Motor neuron (in vitro differentiated cells): Measurements from ENCODE around the gene MACROD2. TPM values are rescaled to one million over a fixed set of nuclear protein-coding genes. Genes with fewer than 3 reads are reported as not detected.

Experiments
- ATAC-seq, 8 experiments: fragments of 200-7000 bp; cut with Tn5 transposase; replicated peaks in 6 of 8; 2 replicates each; pipeline ENCODE4 v1.8.0; 2021; ENCODE audit warnings: mild to moderate bottlenecking in 8 of 8, moderate library complexity in 8 of 8
- H3K27ac ChIP-seq, 2 donors: fragments of 250-450 bp; sonication (Bioruptor Pico); 2 replicates each; pipeline ENCODE4 v1.9.0; 2021; ENCODE audit warnings: antibody characterized with exemption in 2 of 2, mild to moderate bottlenecking in 2 of 2, moderate library complexity in 1 of 2
- H3K4me1 ChIP-seq, 2 donors: fragments of 250-450 bp; sonication (Bioruptor Pico); replicated peaks in 1 of 2; 2 replicates each; pipeline ENCODE4 v1.6.1; 2021; ENCODE audit warnings: antibody characterized with exemption in 2 of 2, mild to moderate bottlenecking in 2 of 2, moderate library complexity in 1 of 2
- H3K4me3 ChIP-seq, 5 donors: fragments of 250-450 bp; sonication (Bioruptor Pico); 2 replicates each; pipeline ENCODE4 v1.9.0; 2021; ENCODE audit warnings: antibody characterized with exemption in 5 of 5, mild to moderate bottlenecking in 5 of 5, moderate library complexity in 4 of 5
- WGBS, 10 experiments: fragments of 450-650 bp; shearing (Covaris generic); methylation state at CpG; one replicate each; pipeline ENCODE4 v1.0.0; 2022; 5-methylcytosine and 5-hydroxymethylcytosine counted together
- in situ Hi-C, 9 experiments: fragments of 400-800 bp; cut with MboI; loops; one replicate each; pipeline ENCODE4 v1.15.0; 2021; ENCODE audit warnings: low sequenced_read_pairs in 9 of 9, low pct_unique_long_range_greater_than_20kb in 2 of 9; ENCODE audit not compliant: unreplicated experiment in 9 of 9
- total RNA-seq, 8 experiments: library from RNA; unstranded; fragments of 300-600 nt; gene quantifications; 2 replicates each; pipeline versions ENCODE4 v1.2.3 to v1.2.4, GENCODE V29; 2022

Gene MACROD2
- total RNA-seq, 8 experiments from 2014 or later: 4.3 to 24.9 (median 10.4) TPM

- ATAC-seq: no peak
- Histone ChIP-seq H3K27ac (no peak overlapping the region), H3K4me1 (no peaks in the 10 kb centered on the region), H3K4me3 (no peak overlapping the region)
- in situ Hi-C loops: loop anchor here in 1 of 9 experiments (25.0 kb wide), 1 partner anchor 904 kb away; the partner anchor contains the start of gene FLRT3
Measured at GRCh38 chr20:15241681-15242080, 1246.4 kb downstream of the MACROD2 start.

GRCh38 chr20:15242773-15243172, 1247.5 kb downstream of the MACROD2 start:
- no peak overlapping the region for H3K4me3 ChIP-seq
- WGBS, 10 experiments: 0 to 100% (median 83%) methylated on average over 1 to 2 of the region's 3 CpGs; no CpG with 5 or more reads in 1 of the 10 experiments
- H3K4me1 ChIP-seq: no peaks in the 10 kb centered on the region
- in situ Hi-C loops: loop anchor here in 1 of 9 experiments (25.0 kb wide), 1 partner anchor 905 kb away; the partner anchor contains the start of gene FLRT3
- no peak for ATAC-seq
- H3K27ac ChIP-seq: no peak overlapping the region

DNA sequence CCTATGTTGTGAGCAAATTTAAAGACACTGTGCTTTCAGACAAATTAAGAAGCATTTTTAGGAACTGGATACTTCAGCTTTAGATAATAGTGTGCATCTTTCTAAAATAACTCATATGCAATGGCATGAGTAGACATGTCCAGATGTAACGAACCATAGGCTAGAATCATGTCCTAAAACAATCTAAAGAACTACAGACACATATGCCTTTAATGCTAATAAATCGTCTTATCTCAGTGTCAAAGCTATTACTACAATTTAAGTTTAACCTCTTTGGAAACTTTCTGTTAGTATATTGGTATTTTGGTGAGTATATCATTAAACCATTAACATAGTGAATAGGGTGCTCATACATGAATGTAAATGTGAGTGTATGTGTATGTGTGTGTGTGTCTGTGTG, 1250.6 kb downstream of the MACROD2 start:
- H3K4me3 ChIP-seq: no peak overlapping the region
- in situ Hi-C loops: loop anchor here in 1 of 9 experiments (25.0 kb wide), 1 partner anchor 909 kb away; the partner anchor contains the start of gene FLRT3
- no peaks in the 10 kb centered on the region for H3K4me1 ChIP-seq
- 17 to 100% (median 50%) methylated on average over 1 to 2 of the region's 2 CpGs; no CpG with 5 or more reads in 2 of the 10 experiments for WGBS, 10 experiments
- no peak for ATAC-seq
- no peak overlapping the region for H3K27ac ChIP-seq

DNA sequence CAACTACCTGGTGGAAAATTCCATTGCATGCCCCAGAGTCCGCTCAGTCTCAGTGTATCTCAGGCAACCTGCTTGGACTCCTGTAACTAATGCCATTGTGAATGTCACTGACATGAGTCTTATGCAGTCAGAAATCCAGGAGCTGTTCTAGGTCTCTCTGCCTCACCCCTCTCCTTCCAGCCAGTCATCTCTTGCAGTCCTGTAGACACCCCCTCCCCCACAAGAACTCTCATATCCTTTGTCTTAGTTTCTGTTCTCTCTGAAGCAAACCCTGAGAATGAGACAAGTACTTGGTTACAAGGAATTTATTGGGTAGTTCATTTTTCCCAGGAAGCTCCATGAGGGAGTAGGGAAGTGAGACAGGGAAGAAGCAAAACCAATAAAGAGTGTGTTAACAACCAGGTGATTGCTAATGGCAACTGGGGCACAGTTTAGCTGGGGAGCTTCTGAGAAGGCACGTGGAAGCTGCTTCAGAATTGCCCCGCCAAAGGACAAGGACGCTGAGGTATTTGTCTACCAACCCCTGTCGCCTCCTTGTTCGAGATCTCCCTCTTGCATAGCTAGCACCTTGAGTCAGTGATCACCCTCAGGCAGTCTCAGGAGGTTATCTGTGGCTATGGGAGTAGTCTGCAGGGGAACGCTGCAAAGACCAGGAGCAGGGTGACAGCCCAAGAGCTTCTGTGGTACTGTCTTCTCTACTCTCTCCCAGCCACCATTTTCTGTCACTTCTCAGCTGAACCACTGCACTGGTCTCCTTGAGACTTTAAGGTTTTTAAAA, 1253.5 kb downstream of the MACROD2 start:
- Histone ChIP-seq H3K4me1 (peaks cover 0 to 3% of the 10 kb centered on the region in 2 donors), H3K27ac (no peak overlapping the region), H3K4me3 (no peak overlapping the region)
- no peak for ATAC-seq
- in situ Hi-C loops: loop anchor here in 1 of 9 experiments (25.0 kb wide), 1 partner anchor 912 kb away; the partner anchor contains the start of gene FLRT3
- 44 to 100% (median 89%) methylated on average over 1 to 6 of the region's 7 CpGs; no CpG with 5 or more reads in 1 of the 10 experiments for WGBS, 10 experiments

DNA sequence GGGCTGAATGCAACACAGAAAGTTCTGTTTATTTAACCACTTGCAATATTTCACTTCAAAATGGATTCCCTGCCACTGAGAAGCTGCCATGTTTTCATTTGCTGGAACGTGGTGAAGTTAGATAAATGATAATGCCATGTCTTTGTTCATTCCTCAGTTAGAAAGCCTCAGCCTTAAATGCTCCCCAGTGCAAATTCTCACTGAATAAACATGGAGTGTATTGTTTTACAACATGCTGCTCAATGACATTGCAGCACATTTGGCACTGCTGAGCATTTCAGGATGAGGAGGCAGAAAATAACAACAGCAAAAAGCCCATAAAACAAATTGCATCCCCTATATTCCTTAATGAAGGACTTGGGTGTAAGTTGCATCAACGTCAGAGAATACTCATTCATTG, 1255.9 kb downstream of the MACROD2 start:
- Histone ChIP-seq H3K4me3 (no peak overlapping the region), H3K4me1 (peaks cover 0 to 3% of the 10 kb centered on the region in 2 donors), H3K27ac (no peak overlapping the region)
- in situ Hi-C loops: no loop called here
- WGBS, 10 experiments: 0 to 70% (median 40%) methylated on average over 2 of the region's 2 CpGs
- peak in 1 of 8 experiments; percentile 60 for ATAC-seq

- Histone ChIP-seq H3K27ac (no peak overlapping the region), H3K4me1 (peaks cover 0 to 7% of the 10 kb centered on the region in 2 donors), H3K4me3 (no peak overlapping the region)
- ATAC-seq: no peak
- 28 to 100% (median 90%) methylated on average over 1 to 2 of the region's 2 CpGs; no CpG with 5 or more reads in 2 of the 10 experiments for WGBS, 10 experiments
- in situ Hi-C loops: no loop called here
Measured at GRCh38 chr20:15252304-15252703, 1257.0 kb downstream of the MACROD2 start.

- ATAC-seq: no peak
- in situ Hi-C loops: no loop called here
- Histone ChIP-seq H3K27ac (no peak overlapping the region), H3K4me1 (peaks cover 0 to 7% of the 10 kb centered on the region in 2 donors), H3K4me3 (no peak overlapping the region)
- WGBS, 10 experiments: 73 to 100% (median 94%) methylated on average over 1 to 5 of the region's 5 CpGs
Measured at GRCh38 chr20:15253431-15253830, 1258.1 kb downstream of the MACROD2 start.

DNA sequence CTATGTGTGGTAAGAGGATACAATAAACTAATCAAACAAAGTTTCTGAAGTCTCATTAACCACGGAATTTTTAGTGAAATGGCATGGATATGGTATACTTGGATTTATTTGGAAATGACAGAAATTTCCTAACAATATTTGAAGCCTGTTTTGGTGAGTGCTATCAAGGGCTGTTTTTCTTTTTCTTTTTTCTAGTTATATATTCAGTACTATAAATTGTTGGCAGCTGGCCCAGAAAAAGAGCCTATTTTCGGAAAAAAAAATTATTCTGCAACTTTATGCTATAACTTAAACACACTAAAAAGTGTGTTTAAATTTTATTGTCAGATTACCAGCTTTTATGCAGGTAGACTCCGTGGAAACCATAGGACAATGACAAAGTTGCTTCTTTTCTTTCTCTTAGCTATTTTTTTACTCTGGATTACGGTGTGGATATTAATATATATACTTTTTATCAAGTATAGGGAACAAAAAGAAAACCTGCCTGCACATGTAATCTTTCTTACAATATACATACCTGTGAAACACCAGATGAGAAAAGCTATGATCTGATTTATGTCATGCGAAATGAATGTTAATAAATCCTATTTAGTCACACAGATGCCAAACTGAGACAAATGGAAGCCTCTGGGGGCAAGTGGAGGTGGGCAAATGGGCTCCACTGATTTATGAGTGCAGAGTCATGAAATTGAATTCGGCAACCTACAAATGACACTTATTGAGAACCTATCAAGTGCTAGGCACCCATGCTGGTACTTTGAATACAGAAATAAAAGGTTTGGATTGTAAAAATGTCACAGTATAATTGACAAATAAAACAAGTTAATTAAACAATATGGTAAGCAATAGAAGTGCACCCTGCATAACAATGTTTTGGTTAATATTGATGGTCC, 1261.6 kb downstream of the MACROD2 start:
- ATAC-seq: no peak
- Histone ChIP-seq H3K4me1 (peaks cover 0 to 4% of the 10 kb centered on the region in 2 donors), H3K4me3 (no peak overlapping the region), H3K27ac (no peak overlapping the region)
- WGBS, 10 experiments: 16 to 93% (median 77%) methylated on average over 2 to 6 of the region's 6 CpGs
- in situ Hi-C loops: no loop called here

GRCh38 chr20:15257569-15257870, 1262.2 kb downstream of the MACROD2 start:
- ATAC-seq: no peak
- Histone ChIP-seq H3K4me3 (no peak overlapping the region), H3K4me1 (peaks cover 0 to 4% of the 10 kb centered on the region in 2 donors), H3K27ac (no peak overlapping the region)
- 20 to 100% (median 73%) methylated on average over 1 of the region's 1 CpG; no CpG with 5 or more reads in 1 of the 10 experiments for WGBS, 10 experiments
- in situ Hi-C loops: no loop called here

DNA sequence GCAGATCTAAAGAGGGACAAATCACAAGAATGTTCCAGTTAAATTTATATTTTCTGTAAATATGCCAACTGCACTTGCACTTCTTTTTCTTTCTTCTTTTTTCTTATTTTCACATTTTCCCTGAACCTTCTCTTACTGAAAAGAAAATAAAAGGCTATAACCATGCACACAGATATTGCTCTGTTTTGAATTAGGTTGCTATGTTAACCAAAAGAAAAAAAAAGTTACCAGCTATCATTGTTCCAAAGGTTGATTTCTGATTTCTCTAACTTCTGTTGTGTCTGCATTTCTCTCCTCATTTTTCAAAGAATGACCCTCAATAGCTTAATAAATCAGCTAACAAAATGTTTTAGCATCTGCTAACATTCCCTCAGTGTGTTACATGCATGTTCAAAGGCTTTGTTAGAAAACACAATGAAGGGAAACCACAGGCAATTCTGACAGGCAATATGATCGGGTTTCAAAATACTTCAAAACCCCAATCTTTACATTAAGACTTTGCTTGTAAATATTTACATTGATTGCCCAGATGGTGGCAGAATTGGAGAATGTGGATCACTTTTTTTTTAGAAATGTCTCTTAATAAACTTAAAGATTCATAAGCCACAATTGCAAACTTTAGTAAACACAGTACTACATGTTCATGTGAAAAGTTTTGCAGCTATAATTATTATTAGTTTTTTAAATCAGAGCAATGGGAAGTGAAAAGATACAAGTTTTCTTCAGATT, 1270.4 kb downstream of the MACROD2 start:
- Histone ChIP-seq H3K4me1 (no peaks in the 10 kb centered on the region), H3K4me3 (no peak overlapping the region), H3K27ac (no peak overlapping the region)
- in situ Hi-C loops: no loop called here
- 20 to 83% (median 71%) methylated on average over 1 of the region's 1 CpG for WGBS, 10 experiments
- no peak for ATAC-seq

- 0 to 100% (median 75%) methylated on average over 1 of the region's 1 CpG; no CpG with 5 or more reads in 3 of the 10 experiments for WGBS, 10 experiments
- H3K4me3 ChIP-seq: no peak overlapping the region
- H3K27ac ChIP-seq: no peak overlapping the region
- in situ Hi-C loops: no loop called here
- ATAC-seq: no peak
- H3K4me1 ChIP-seq: no peaks in the 10 kb centered on the region
Measured at GRCh38 chr20:15267935-15268334, 1272.6 kb downstream of the MACROD2 start.

DNA sequence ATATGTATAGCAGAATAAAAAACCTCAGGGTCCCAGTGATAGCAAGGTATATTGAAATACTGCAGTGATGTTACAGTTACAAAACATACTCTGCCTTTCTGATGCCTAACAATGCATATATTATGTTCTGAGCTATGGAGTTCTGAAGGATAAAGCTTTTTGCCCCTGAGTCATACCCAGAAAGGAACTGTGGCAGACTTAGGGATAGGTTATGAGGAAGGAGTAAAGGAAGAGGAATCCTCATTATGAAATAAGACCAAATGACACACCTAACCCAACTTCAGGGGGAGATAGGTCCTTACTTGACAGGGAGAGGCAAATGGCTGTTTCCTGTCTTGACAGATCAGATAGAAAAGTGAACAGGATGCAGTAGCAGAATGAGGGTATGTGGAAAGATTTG, 1282.7 kb downstream of the MACROD2 start:
- in situ Hi-C loops: no loop called here
- Histone ChIP-seq H3K4me3 (no peak overlapping the region), H3K4me1 (no peaks in the 10 kb centered on the region), H3K27ac (no peak overlapping the region)
- ATAC-seq: no peak

- no peak overlapping the region for H3K4me3 ChIP-seq
- 27 to 73% (median 58%) methylated on average over 3 to 5 of the region's 5 CpGs for WGBS, 10 experiments
- in situ Hi-C loops: no loop called here
- H3K4me1 ChIP-seq: peaks cover 22 to 27% of the 10 kb centered on the region in 2 donors
- peak in 4 of 8 experiments; percentile 37 to 90 (median 59) for ATAC-seq
- no peak overlapping the region for H3K27ac ChIP-seq
Measured at GRCh38 chr20:15287329-15287728, 1292.0 kb downstream of the MACROD2 start.
